COLO668 (cell line): Measurements from ENCODE around the gene FRA10AC1.
"Not testable (repeated sequence)": the region's sequence is repeated elsewhere in the genome, so short reads cannot be mapped to it uniquely, and the experiment has no call there.

Source experiments
- DNase-seq: peaks from one replicate; lab custom pipeline; 2025; ENCODE audit not compliant: unreplicated experiment; lab: John Stamatoyannopoulos, UW

The FRA10AC1 gene

DNA sequence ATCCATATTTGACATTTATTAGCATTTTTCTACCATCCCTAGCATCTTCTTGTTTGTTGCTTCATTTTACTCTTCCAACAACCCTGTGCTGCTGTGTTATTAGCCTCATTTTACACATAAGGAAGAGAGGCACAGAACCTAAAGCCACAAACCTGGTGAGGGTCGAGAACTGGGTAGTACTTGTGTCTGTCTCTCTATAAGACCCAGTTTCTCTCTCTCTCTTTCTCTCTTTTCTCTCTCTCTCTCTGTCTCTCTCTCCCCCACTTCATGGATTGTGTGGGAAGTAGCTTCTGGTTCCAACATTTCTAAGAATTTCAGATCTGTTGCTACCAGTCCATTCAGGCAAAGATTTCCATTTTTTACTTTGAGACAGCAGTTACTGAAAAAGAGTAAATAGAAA lies 1.4 kb upstream of the FRA10AC1 start:
- DNase-seq = no peak

DNA sequence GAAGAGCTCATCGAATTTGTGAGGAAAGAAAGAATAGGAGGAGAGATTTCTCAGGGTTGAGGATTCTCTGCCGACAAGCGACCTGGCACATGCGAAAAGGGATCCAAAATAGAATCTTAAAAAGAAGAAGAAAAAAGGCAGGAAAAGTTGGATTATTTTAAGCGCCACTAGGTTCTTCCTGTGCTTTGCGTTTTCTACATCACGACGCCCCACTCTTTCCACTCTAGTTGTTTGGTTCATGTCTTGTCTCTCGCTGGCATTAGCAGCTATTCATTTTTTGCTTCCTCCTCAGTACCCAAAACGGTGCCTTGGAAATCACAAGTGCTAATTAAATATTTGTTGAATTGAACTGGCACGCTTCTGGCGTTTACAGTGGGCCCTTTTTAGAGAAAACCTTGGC lies 674 bp upstream of the FRA10AC1 start:
- DNase-seq = peak; percentile 9

DNA sequence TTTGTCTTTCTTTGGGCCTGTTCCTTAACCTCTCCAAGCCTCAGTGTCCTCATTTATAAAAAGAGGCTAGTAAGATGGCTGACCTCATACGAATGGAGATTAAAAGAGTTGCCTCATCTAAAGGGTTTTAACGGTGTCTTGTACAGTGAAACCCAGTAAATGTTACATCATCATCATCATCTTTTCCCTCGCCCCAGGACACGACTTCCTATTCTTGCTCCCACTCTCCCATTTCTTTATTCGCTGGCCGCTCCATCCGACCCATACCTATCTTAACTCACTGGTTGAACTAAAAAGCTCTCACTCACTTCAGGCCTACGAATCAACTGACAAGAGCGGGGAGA lies 554 bp downstream of the FRA10AC1 start:
- no peak for DNase-seq

DNA sequence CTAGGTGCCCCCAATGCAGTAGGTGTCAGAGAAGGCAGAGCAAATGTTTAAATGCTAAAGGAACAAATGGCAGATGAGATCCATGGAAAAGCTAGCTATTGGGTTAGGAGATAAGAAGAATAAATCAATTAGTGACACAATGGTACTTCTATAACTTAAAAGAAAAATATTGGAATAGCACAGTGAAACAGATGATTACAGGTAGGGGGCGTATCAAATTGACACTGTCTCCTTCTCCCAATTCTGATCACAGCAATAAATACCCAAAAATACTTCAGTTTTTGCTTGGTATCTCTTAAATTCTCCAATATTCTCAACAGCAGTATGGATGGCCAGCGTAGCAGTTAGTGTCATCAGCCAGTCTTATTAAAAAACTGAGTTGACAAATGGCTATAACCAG lies 5.2 kb downstream of the FRA10AC1 start:
- DNase-seq = no peak

DNA sequence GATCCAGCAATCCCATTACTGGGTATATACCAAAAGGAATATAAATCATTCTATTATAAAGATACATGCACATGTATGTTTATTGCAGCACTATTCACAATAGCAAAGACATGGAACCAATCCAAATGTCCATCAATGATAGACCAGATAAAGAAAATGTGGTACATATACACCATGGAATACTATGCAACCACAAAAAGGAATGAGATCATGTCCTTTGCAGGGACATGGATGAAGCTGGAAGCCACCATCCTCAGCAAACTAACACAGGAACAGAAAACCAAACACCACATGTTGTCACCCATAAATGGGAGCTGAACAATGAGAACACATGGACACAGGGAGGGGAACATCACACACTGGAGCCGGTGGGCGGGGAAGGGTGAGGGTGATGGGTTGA lies 5.8 kb downstream of the FRA10AC1 start:
- not testable (repeated sequence) for DNase-seq

DNA sequence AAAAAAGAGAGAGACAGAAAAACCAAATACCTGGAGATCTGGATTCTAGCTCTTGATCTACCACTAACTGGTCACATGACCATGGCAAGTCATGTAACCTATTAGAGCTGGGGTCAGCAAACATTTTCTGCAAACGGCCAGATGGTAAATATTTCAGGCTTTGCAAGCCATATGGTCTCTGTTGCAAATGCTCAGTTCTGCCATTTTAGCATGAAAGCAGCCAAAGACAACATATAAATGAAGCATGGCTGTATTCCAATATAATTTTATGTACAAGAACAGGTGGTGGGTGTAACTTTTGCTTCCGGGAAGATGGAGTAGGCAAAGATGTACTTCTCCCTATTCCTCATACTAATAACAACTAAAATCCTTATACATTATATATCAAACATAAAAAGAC lies 6.7 kb downstream of the FRA10AC1 start:
- DNase-seq = no peak

DNA sequence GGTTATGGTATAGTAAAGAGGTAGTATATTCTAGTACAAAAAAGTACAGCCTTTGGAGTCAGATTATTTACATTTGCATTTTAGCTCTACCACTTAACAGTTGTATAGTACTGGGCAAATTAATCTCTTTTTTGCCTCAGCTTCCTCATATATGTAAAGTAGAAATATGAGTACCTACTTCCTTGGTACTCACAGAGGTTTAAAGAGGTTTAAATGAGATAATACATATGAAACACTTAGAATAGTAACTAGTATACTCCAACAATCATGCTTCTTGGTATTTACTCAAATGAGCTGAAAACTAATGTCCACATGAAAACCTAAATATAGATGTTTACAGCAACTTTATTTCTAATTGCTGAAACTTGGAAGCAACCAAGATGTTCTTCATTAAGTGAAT lies 14.7 kb downstream of the FRA10AC1 start:
- no peak for DNase-seq

DNA sequence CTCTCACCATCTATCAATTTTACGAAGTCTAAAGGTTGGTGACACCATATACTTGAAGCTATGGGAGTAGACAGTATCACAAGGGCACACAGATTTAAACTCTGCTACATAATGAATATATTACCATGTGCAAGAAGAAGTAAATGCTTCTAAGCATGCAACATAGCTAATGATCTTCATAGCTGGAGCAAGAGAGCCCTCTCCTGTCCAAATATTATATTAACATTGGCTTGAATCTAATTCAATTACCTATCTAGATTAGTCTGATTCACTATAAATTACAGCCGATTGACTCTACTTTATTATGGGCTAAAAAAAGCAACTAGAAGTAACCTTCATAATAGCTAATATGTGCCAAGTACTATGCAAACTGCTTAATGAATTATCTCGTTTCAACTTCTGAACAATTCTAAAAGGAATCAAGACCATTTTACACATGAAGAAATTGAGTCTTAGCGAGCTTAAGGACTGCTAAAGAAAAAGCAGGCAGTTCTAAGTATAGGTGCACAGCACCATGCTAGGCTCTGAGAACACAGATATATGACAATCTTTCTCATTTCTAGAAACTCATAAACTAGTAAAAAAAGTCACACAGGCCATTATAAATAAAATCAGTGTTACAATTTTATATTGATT lies 21.9 kb downstream of the FRA10AC1 start:
- DNase-seq = peak; percentile 1

DNA sequence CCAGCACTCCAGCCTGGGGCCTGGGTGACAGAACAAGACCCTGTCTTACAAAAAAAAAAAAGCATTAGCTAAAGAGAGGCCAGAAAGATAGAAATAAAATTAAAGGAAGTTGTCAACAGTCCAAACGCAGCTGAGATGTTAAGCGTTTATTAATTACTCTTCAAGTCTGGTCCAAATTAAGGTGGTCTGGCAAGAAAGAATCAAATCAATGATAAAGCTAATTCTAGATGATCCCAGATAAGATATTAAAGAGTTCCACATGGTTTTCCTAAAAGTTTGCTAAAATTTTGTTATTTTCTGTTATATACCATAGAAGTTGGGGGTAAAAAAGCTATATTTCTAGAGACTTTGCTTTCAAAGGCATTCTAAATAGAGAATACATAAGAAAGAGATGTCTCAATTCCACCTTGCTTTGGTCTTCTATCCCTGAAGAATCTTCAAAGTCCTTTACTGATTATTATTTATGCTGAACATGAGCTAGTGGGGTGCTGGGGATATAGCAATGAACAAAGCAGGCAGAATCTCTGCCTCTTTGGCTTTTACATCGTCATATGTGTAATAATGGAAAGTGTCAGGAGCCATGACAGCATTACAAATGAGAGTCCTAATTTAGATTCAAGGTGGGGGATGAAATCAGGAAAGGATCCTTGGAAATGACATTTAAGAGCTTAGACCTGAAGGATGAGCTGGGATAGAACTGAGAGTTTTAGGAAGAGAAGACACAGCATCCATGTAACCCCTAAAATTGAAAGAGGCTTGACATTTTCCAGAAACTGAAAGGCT lies 23.4 kb downstream of the FRA10AC1 start:
- no peak for DNase-seq

DNA sequence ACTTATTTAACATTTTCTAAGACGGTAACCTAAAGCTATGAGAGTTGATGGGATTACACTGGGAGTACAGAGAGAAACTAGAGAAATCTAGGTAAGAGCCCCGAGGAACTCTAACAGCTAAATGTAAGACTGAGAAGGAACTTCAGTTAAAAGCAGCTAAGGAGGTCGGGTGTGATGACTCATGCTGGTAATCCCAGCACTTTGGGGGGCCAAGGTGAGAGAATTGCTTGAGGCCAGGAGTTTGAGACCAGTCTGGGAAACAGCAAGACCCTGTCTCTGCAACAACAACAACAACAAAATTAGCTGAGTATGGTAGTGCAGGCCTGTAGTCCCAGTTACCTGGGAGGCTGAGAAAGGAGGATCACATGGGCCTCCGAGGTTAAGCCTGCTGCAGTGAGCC lies 24.0 kb downstream of the FRA10AC1 start:
- no peak for DNase-seq

DNA sequence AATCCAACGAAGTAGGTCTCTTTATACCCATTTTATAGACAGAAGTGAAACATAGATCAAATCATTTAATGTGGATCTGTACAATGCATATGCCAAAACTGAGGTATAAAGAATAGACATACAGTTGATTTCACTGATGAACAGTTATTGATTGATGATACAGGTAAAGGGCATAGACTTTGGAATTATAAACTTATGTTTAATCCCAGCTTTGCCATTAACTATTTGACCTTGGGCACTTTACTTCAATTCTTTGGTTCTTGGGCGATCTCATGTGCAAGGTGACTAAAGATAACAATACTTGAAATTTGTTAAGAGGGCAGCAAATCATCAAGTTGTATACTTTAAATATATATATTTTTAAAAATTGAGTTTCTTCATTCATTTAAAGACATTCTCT lies 28.6 kb downstream of the FRA10AC1 start:
- DNase-seq = no peak

DNA sequence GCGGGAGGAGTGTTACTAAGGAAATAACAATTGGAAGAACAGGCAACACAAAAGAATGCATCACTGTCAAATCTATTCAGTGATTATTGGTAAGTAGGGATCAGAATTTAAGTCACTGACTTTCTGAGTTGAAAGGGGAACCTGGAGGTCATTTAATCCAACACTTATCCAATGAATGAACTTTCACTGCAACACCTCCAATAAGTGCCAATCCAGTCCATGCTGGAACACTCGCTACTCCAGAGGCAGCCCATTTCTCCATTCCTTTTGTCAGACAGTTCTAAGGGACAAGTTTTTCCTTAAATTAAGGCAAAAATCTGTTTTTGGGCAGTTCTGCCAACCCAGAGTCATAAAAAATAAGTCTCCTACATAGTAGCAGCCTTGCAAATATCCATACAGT lies 29.5 kb downstream of the FRA10AC1 start:
- no peak for DNase-seq

DNA sequence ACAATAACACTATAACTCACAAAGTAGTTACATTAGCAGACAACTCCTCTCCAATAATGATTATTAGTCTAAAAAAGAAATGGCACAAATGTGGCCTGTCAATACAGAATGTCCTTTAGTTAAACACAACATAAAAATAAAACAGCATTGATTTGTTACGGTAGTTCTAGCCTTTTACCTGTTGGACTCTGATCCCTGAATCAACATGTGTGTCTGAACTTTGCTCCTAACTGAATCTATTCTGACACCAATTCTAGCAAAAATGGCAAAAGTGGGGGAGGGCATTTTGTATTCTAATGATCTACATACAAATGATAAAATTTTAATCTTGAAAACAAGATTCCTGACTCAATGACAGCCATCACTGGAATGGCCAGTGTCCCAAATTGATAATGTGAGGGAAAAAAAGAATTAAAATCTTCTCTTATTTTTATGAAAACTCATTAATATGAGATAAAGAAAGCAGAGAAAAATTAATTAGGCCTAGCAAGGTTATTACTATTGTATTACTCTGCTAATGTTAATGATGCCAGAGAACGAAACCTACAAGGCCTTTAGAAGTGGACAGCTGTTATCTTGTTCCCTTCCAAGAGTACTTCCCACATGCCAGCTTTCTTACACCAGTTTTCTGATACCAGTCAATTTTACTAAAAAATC lies 30.2 kb downstream of the FRA10AC1 start:
- no peak for DNase-seq

DNA sequence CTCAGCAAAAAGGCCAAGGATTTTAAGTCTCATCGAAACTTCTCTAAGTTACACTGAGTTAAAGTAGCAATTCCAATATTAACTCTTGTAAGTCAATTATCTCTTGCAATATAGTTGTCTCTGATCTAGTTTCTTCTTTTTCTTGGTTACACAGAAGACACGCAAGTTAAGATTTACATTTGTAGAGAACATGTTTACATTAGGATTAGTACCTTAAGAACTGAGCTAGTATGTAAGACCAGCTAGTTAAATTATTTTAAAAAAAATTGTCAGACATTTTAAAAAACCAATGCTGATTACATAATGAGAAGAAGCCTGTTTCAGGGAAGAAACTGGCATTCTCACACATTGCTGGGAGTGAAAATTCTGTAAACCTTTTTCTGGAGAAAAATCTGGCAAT lies 31.4 kb downstream of the FRA10AC1 start:
- no peak for DNase-seq

DNA sequence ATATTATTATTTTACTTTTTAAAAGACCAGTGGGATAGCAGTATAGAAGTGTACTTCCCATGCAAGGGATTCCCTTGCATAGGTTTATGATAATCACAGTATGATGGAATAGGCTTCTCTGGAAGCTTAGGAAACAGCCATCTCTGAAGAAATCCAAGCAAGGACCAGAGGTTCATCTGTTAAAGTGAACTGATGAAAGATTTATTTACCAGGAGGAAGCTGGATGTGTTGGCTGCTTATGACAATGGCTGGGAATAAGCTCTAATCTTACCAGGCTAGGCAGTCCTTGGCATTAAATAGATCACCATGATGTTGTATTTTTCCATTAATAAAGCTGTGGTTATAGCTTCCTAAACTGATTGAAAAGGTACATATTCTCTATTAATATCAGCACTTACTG lies 32.0 kb downstream of the FRA10AC1 start:
- DNase-seq = no peak

DNA sequence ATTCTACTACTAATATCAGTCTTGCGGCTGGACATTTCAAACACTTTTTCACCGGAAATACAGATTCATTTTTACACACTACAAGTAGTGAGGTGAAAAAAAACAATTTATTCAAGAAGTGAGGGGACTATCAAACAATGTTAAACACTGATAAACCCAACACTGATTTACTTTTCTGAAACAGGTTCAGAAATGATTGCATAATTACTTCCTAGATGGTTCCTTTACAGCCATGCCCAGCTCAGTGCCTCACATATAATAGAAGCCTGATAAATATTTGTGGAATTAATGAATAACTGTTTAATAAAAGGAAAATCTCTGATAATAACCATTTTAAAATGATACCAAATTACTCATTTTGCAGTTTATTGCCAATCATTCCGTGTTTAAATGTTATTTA lies 34.6 kb downstream of the FRA10AC1 start:
- no peak for DNase-seq

DNA sequence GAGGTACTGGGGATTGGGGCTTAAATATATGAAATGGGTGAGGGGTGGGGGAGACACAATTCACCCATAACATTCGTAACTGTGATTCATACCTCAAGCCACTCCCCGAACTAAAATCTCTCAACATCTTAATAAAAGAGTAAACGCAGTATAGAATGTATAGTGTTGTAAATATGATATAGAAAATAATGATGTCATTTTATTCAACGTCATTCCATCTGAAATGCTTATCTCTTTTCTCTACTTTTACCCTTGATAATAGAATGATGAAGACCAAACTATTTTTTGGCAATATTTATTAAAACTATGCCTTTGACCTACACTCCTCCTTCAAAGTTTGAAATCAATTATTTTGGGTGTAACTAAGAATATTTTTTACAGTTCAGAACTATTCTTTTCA lies 36.4 kb downstream of the FRA10AC1 start:
- no peak for DNase-seq

DNA sequence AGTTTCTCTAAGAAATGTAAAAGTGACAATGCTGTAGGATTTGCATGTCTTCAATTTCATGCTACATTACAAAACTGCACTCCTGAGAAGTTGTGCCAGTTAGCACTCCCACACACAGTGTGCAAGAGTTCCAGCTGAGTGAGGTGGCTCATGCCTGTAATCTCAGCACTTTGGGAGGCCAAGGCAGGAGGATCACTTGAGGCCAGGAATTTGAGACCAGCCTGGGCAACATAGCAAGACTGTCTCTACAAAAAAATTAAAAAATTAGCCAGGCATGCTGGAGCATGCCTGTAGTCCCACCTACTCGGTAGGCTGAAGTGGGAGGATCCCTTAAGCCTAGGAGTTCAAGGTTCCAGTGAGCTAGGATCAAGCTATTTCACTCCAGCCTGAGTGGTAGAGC lies 44.6 kb downstream of the FRA10AC1 start:
- no peak for DNase-seq

DNA sequence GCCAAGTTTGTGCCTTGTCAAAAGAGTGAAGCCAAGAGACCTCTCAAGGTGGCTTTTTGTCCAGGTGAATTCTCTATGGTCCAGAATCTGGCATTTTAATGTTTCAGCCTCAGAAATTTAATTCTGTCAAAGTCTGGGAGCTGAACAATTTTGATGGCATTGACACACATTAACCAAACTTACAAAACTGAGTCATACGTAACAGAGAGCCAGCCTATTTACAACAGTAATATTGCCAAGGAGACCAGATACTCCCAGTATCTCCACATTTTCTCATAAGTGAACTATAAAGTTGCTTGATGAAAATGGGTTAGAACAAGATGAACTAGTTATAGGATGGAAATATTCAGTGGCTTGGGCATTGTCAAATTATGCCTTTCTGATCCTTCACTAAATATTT lies 46.2 kb downstream of the FRA10AC1 start:
- no peak for DNase-seq

DNA sequence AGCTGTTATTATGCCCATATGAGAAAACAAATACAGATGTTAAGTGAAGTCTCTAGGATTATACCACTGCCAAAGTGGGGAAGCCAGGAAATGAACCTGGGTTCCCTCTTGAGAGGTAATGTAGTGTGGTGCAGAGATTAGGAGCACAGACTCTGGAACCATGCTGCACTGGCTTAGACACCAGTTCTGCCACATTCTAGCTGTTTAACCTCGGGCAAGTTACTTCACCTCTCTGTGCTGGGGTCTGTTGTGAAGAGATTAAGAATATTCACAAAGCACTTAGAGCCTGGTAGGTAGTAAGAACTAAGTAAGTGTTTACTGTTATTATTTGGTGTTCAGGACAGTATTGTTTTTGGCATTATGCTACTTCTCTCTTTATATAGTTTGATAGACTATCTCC lies 48.2 kb downstream of the FRA10AC1 start:
- DNase-seq = no peak

DNA sequence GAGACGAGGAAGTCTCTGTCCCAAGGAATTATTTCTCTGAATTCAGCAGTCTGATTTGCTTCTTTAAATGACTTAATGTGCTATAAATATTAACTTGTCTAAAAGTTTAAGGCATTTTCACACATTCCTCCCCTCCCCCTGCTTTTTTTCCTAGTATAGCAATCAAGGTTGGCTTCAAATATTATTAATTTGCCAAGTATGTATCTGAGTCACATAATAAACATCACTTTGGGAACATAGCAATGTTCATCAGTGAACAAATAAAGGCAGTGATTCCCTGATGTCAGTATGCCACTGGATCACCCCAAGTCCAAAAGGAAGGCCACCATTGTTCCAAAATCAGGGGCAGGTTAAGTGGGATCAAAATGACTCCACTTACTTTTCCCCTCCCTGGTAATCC lies 49.5 kb downstream of the FRA10AC1 start:
- DNase-seq = no peak

DNA sequence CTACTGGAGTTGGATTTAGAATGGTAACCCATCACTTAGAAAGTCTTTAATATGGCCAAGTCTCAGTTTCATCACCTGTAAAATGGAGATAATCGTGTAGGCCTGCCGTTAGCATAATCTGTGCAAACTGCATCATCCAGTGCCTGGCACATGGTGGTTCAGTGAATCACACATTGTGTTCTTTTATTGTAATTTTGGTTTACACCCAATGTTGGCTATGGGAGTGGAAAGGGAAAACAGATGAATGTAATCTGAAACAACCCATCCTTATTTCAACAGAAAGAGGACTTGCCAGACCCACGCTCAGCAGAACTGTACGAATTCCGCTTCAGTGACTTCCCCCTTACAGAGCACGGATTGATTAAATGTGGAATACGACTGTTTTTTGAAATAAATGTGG lies 62.6 kb downstream of the FRA10AC1 start:
- DNase-seq = no peak
